Left lung (tissue), 10 donors: ENCODE measurements around the gene NMU. TPM values are rescaled to one million over a fixed set of nuclear protein-coding genes. Genes with fewer than 3 reads are reported as not detected.

Experiments used
- ATAC-seq: fragments of 200-7000 bp; cut with Tn5 transposase; one replicate; pipeline ENCODE4 v1.9.1; 2020; ENCODE audit warnings: moderate library complexity
- DNase-seq, 4 donors: peaks; one replicate each; pipeline ENCODE4 v3.0.0-alpha.2; 2013 to 2020
- H3K27ac ChIP-seq, 2 donors: fragments of 200-600 bp; sonication (generic) in 1 of 2; one replicate each; pipeline versions ENCODE4 v1.5.0 to v1.8.0; 2020 to 2021
- H3K27me3 ChIP-seq, 2 donors: fragments of 200-600 bp; sonication (generic) in 1 of 2; one replicate each; pipeline versions ENCODE4 v1.5.0 to v1.8.0; 2020 to 2021
- H3K36me3 ChIP-seq, 2 donors: fragments of 200-600 bp; sonication (generic) in 1 of 2; one replicate each; pipeline versions ENCODE4 v1.5.0 to v1.8.0; 2020 to 2021
- H3K4me1 ChIP-seq, 2 donors: fragments of 200-600 bp; one replicate each; pipeline ENCODE4 v1.8.0; 2021
- H3K4me3 ChIP-seq, 2 donors: fragments of 200-600 bp; sonication (generic) in 1 of 2; one replicate each; pipeline versions ENCODE4 v1.5.0 to v1.8.0; 2020 to 2021; ENCODE audit warnings: mild to moderate bottlenecking in 1 of 2
- H3K9me3 ChIP-seq, 2 donors: fragments of 200-600 bp; sonication (generic) in 1 of 2; one replicate each; pipeline versions ENCODE4 v1.5.0 to v1.8.0; 2020 to 2021
- CTCF ChIP-seq, 2 donors: fragments of 200-600 bp; sonication (generic) in 1 of 2; IDR thresholded peaks; one replicate each; pipeline versions ENCODE4 v1.5.0 to v1.8.0; 2021; ENCODE audit warnings: antibody characterized with exemption in 2 of 2
- intact Hi-C, 2 donors: fragments of 100-400 bp; cut with DNase I; formaldehyde crosslinking; loops; one replicate each; pipeline versions ENCODE4 v1.11.2 to v1.14.2; 2022
- polyA plus RNA-seq, 6 donors: library from polyadenylated mRNA; unstranded; fragments of 120-200 nt; gene quantifications; one replicate each; pipeline ENCODE4 v1.2.1, GENCODE V29; 2013; ENCODE audit not compliant: insufficient read length in 6 of 6
- total RNA-seq, 2 donors: library from RNA; stranded (reverse); fragmentation: NEBNext Ultra II Directional; extraction: Animal tissue kit (Norgen Biotek cat#: 25700); gene quantifications; one replicate each; pipeline ENCODE4 v1.2.1, GENCODE V29; 2021
- donor health status: DM: no; HTN: yes; CAD: no.
- donor health status: DM: no; HTN: no; CAD: no.

The NMU gene
- total and polyA plus RNA-seq, 8 donors = 0.81 to 36.2 (median 4.7) TPM

- no peak for ATAC-seq
- no peaks in the 10 kb centered on the region for H3K4me1 ChIP-seq
- H3K9me3 ChIP-seq = no peaks in the 10 kb centered on the region
- H3K27ac ChIP-seq = no peak overlapping the region
- H3K36me3 ChIP-seq = no peaks in the 10 kb centered on the region
- no peak for TF ChIP-seq CTCF (IDR thresholded peaks at IDR 0.05)
- no peak overlapping the region for H3K4me3 ChIP-seq
- no peaks in the 10 kb centered on the region for H3K27me3 ChIP-seq
- DNase-seq = no peak
- intact Hi-C loops = no loop called here
Observed at GRCh38 chr4:55654131-55654530, 18.0 kb upstream of the NMU start.

GRCh38 chr4:55650483-55650882, 14.4 kb upstream of the NMU start:
- no peak for TF ChIP-seq CTCF (IDR thresholded peaks at IDR 0.05)
- Histone ChIP-seq H3K36me3 (no peaks in the 10 kb centered on the region), H3K27ac (no peak overlapping the region), H3K9me3 (no peaks in the 10 kb centered on the region), H3K4me3 (no peak overlapping the region), H3K4me1 (no peaks in the 10 kb centered on the region), H3K27me3 (no peaks in the 10 kb centered on the region)
- ATAC-seq (no peak), DNase-seq (no peak)
- intact Hi-C loops = no loop called here

GRCh38 chr4:55637272-55637820, 1.2 kb upstream of the NMU start:
- no peak for TF ChIP-seq CTCF (IDR thresholded peaks at IDR 0.05)
- intact Hi-C loops = no loop called here
- Histone ChIP-seq H3K27ac (no peak overlapping the region), H3K4me1 (peaks cover 2 to 18% of the 10 kb centered on the region in 2 donors), H3K27me3 (peaks cover 37 to 61% of the 10 kb centered on the region in 2 donors), H3K36me3 (no peaks in the 10 kb centered on the region), H3K4me3 (no peak overlapping the region), H3K9me3 (no peaks in the 10 kb centered on the region)
- DNase-seq (no peak), ATAC-seq (no peak)

- H3K27me3 ChIP-seq = peaks cover 37 to 61% of the 10 kb centered on the region in 2 donors
- no peak overlapping the region for H3K27ac ChIP-seq
- ATAC-seq (no peak), DNase-seq (no peak)
- H3K4me3 ChIP-seq = peak overlapping the region; percentile 21 to 32
- intact Hi-C loops = no loop called here
- TF ChIP-seq CTCF (IDR thresholded peaks at IDR 0.05) = no peak
- no peaks in the 10 kb centered on the region for H3K9me3 ChIP-seq
- H3K36me3 ChIP-seq = no peaks in the 10 kb centered on the region
- peaks cover 2 to 18% of the 10 kb centered on the region in 2 donors for H3K4me1 ChIP-seq
Observed at GRCh38 chr4:55636656-55636999, 530 bp upstream of the NMU start.

GRCh38 chr4:55635282-55635681, 816 bp downstream of the NMU start:
- no peaks in the 10 kb centered on the region for H3K9me3 ChIP-seq
- ATAC-seq (peak; percentile 38), DNase-seq (no peak)
- H3K36me3 ChIP-seq = no peaks in the 10 kb centered on the region
- H3K27ac ChIP-seq = no peak overlapping the region
- intact Hi-C loops = no loop called here
- TF ChIP-seq CTCF (IDR thresholded peaks at IDR 0.05) = no peak
- H3K4me1 ChIP-seq = peaks cover 2 to 18% of the 10 kb centered on the region in 2 donors
- peaks cover 37 to 61% of the 10 kb centered on the region in 2 donors for H3K27me3 ChIP-seq
- H3K4me3 ChIP-seq = no peak overlapping the region
